GM12872 (cell line): ENCODE measurements around the gene EDC3.

Experiments
- TF ChIP-seq, protein P1 (sequence below): IDR thresholded peaks from 3 replicates; pipeline ENCODE4 v1.5.1; 2011; ENCODE audit warnings: low read depth, mild to moderate bottlenecking, low read length, moderate library complexity; ENCODE audit not compliant: insufficient read depth

EDC3 gene

GRCh38 chr15:74653426-74654102 is 42.3 kb downstream of the EDC3 start:
- TF ChIP-seq, protein P1, sequence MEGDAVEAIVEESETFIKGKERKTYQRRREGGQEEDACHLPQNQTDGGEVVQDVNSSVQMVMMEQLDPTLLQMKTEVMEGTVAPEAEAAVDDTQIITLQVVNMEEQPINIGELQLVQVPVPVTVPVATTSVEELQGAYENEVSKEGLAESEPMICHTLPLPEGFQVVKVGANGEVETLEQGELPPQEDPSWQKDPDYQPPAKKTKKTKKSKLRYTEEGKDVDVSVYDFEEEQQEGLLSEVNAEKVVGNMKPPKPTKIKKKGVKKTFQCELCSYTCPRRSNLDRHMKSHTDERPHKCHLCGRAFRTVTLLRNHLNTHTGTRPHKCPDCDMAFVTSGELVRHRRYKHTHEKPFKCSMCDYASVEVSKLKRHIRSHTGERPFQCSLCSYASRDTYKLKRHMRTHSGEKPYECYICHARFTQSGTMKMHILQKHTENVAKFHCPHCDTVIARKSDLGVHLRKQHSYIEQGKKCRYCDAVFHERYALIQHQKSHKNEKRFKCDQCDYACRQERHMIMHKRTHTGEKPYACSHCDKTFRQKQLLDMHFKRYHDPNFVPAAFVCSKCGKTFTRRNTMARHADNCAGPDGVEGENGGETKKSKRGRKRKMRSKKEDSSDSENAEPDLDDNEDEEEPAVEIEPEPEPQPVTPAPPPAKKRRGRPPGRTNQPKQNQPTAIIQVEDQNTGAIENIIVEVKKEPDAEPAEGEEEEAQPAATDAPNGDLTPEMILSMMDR = no peak

GRCh38 chr15:74651242-74651741 is 44.5 kb downstream of the EDC3 start:
- TF ChIP-seq, protein P1 = no peak

GRCh38 chr15:74648051-74648842 is 47.6 kb downstream of the EDC3 start:
- TF ChIP-seq, protein P1 = no peak

GRCh38 chr15:74646480-74646879 is 49.3 kb downstream of the EDC3 start:
- TF ChIP-seq, protein P1 = no peak

GRCh38 chr15:74643665-74644204 is 52.1 kb downstream of the EDC3 start:
- TF ChIP-seq, protein P1 = no peak

DNA sequence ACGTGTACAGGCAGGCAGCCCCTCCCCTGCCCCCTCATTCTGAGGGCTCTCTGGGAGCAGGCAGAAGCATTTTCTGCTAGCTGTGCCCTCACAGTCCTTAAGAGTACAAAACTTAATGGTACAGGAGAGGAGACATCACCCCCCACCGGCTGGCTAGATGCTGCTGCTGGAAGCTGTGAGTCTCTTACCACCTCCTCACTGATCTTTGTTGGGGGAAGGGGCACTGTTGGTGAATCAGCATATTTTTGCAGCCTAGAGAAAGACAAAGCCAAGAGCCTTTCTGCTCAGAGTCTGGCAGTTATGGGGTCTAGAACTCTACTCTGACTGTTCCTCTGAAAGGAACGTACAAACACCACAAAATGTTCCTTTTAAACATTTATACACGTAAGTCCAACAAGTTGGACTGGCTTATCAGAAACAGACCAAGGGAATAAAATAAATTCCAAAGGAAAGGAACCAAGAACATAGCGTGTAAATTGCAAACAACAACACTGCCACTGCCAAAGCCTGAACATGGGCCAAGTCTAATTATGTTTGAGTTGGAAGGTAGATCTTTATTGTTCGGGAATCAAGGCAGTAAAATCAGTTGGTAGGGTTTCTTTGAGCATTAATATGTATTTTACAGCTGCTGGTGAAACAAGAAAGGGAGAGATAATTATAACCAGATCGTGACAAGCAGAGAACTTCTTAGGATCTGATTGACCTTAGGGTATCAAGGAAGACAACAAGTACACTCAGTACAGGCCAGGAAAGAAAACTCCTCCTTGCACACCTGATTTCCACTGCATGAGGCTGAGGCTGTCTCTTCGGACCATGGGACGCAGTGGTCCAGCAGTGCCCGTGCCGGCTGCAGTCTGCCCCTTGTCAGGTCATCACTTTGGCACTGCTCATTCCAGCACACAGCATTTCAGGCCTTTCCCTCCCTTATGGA is 52.8 kb downstream of the EDC3 start:
- TF ChIP-seq, protein P1 = no peak
